HFF-Myc (cell line): ENCODE results near the gene MACF1.

Experiments
- DNase-seq: peaks from one replicate; pipeline ENCODE4 v3.0.0-alpha.2; 2011; ENCODE audit warnings: low read depth; ENCODE audit errors: extremely low read depth
- H3K4me3 ChIP-seq: replicated peaks from 2 replicates; pipeline ENCODE4 v1.5.1; 2011; ENCODE audit warnings: low read depth, mild to moderate bottlenecking, control low read depth, low read length
- CTCF ChIP-seq: IDR thresholded peaks from 2 replicates; pipeline ENCODE4 v1.5.1; 2012; ENCODE audit warnings: mild to moderate bottlenecking, low read depth, low read length, control low read depth; ENCODE audit errors: missing control alignments

Gene MACF1

GRCh38 chr1:39411526-39412478, 207.3 kb downstream of the MACF1 start:
- TF ChIP-seq CTCF = no peak
- H3K4me3 ChIP-seq = peak overlapping the region; percentile 66
- no peak for DNase-seq

GRCh38 chr1:39412892-39413291, 208.4 kb downstream of the MACF1 start:
- TF ChIP-seq CTCF = no peak
- DNase-seq = no peak
- H3K4me3 ChIP-seq = no peak overlapping the region

- no peak for TF ChIP-seq CTCF
- DNase-seq = no peak
- H3K4me3 ChIP-seq = peak overlapping the region; percentile 32
Observed at GRCh38 chr1:39413902-39414528, 209.5 kb downstream of the MACF1 start.

GRCh38 chr1:39415553-39415952, 211.1 kb downstream of the MACF1 start:
- DNase-seq = no peak
- H3K4me3 ChIP-seq = no peak overlapping the region
- no peak for TF ChIP-seq CTCF

- no peak overlapping the region for H3K4me3 ChIP-seq
Observed at GRCh38 chr1:39416609-39417008, 212.1 kb downstream of the MACF1 start.

GRCh38 chr1:39418236-39418635, 213.7 kb downstream of the MACF1 start:
- no peak for TF ChIP-seq CTCF
- DNase-seq = no peak
- no peak overlapping the region for H3K4me3 ChIP-seq

More at GRCh38 chr1:39416609-39417008, 212.1 kb downstream of the MACF1 start:
- TF ChIP-seq CTCF = no peak
- no peak for DNase-seq
